Measurements from ENCODE around the gene ADAM30. TPM values are rescaled to one million over a fixed set of nuclear protein-coding genes. Genes with fewer than 3 reads are reported as not detected.

The ADAM30 gene
- total RNA-seq, 1 donor from 2014 or later: not detected

GRCh38 chr1:119911775-119912174 is 15.5 kb upstream of the ADAM30 start:
- DNase-seq (ENCODE audit: missing footprints): no peak
- intact Hi-C loops (cut with DNase I): no loop called here
- no peak for ATAC-seq

GRCh38 chr1:119910618-119911017 is 14.3 kb upstream of the ADAM30 start:
- DNase-seq (ENCODE audit: missing footprints) (no peak), ATAC-seq (no peak)

GRCh38 chr1:119909890-119910596 is 13.7 kb upstream of the ADAM30 start:
- intact Hi-C loops (cut with DNase I): no loop called here
- DNase-seq (ENCODE audit: missing footprints): no peak
- no peak for ATAC-seq

More at GRCh38 chr1:119910618-119911017, 14.3 kb upstream of the ADAM30 start:
- intact Hi-C loops (cut with DNase I): no loop called here

- no peak for ATAC-seq
- intact Hi-C loops (cut with DNase I): no loop called here
- no peak for DNase-seq (ENCODE audit: missing footprints)
Measured at GRCh38 chr1:119908661-119909060, 12.3 kb upstream of the ADAM30 start.

DNA sequence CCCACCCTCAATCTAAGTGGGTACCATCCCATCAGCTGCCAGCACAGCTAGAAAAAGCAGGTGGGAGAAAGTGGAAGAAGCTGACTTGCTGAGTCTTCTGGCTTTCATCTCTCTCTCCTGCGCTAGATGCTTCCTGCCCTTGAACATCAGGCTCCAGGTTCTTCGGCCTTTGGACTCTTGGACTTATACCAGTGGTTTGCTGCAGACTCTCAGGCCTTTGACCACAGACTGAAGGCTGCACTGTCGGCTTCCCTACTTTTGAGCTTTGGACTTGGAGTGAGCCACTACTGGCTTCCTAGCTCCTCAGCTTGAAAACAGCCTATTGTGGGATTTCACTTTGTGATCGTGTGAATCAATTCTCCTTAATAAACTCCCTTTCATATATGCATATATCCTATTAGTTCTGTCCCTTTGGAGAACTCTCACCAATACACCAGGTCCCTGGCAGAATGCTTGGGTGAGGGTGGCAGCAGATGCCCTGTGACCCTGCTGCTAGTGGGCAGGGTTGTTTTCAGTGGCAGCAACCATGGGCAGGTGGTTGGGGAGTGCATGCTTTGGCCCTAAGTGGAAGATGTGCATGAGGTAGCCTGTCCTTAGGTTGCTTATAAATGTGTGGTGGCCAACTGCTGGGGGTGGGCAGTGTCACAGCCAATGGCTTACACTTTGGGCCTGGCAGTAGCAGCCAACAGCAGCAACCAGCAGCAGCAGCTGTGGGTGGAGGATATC is 10.8 kb upstream of the ADAM30 start:
- DNase-seq (ENCODE audit: missing footprints): no peak
- intact Hi-C loops (cut with DNase I): no loop called here
- no peak for ATAC-seq

DNA sequence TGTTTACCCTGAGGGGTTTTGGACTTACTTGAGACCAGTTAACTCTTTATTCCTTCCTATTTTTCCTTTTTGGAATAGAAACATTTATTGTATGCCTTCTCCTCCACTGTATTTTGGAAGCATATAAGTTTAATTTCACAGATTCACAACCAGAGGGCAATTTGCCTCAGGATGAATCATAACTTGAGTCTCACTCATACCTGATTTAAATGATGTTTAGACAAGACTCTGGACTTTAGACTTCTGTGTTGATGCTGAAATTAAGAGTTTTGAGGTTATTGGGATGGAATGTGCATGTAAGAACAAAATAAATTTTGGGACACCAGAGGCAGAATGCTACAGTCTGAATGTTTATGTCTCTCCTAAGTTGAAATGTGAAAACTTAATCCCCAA is 7.1 kb upstream of the ADAM30 start:
- DNase-seq (ENCODE audit: missing footprints): no peak
- no peak for ATAC-seq
- intact Hi-C loops (cut with DNase I): no loop called here

- DNase-seq (ENCODE audit: missing footprints) (no peak), ATAC-seq (no peak)
- intact Hi-C loops (cut with DNase I): no loop called here
Measured at GRCh38 chr1:119902775-119903442, 6.6 kb upstream of the ADAM30 start.

- intact Hi-C loops (cut with DNase I): no loop called here
- ATAC-seq (no peak), DNase-seq (ENCODE audit: missing footprints) (no peak)
Measured at GRCh38 chr1:119898981-119899720, 2.8 kb upstream of the ADAM30 start.

DNA sequence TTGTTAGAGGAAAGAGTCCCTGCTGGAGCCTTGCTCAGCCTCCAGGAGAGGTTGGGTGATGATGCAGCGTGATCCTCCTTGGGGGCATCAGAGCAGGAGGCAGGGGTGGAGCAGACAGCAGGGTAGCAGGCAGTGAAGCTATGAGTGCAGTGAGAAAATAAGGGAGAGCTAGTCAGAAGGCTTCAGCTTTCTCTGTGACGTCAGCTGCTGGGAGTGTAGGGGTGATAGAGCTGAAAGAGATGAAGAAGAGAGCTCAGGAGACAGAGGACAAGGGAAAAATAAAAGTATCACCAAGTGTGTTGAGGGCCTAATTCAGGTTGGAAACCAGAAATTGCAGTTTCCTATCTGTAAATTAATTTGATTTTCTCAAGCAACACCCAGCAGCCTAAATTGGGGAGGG is 2.2 kb upstream of the ADAM30 start:
- no peak for ATAC-seq
- no peak for DNase-seq (ENCODE audit: missing footprints)
- intact Hi-C loops (cut with DNase I): no loop called here

GRCh38 chr1:119895102-119895501 is 1.2 kb downstream of the ADAM30 start:
- no peak for DNase-seq (ENCODE audit: missing footprints)
- no peak for ATAC-seq
- intact Hi-C loops (cut with DNase I): no loop called here

- intact Hi-C loops (cut with DNase I): no loop called here
- DNase-seq (ENCODE audit: missing footprints): no peak
- ATAC-seq: no peak
Measured at GRCh38 chr1:119893827-119894700, 2.3 kb downstream of the ADAM30 start.

DNA sequence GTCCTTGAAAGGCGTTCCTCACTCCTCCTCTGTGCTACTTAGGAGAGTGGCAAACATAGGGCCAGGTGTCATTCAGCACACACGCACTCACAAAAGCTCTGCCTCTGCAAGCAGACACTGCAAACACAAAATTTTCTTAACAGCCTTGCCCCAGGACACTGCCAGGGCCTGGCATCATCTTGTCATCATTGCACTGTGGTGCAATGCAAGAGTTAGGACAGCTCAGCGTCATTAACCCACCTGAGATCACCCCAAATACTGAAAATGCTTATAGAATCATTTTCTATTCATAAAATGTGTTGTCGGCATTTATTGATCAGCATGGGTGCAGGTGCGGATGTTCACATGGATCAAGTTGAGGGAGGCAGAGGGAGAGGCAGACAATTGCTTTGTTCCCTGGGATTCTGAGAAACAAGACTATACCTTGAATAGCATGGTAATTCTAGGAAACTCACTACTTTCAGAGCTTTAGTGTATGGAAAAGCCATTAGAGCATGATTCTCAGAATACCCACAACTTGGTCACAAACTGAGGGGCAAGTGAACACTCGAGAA is 3.0 kb downstream of the ADAM30 start:
- ATAC-seq (no peak), DNase-seq (ENCODE audit: missing footprints) (no peak)
- intact Hi-C loops (cut with DNase I): no loop called here

GRCh38 chr1:119891386-119891785 is 4.9 kb downstream of the ADAM30 start:
- intact Hi-C loops (cut with DNase I): no loop called here
- DNase-seq (ENCODE audit: missing footprints): no peak
- no peak for ATAC-seq

- no peak for DNase-seq (ENCODE audit: missing footprints)
- ATAC-seq: no peak
- intact Hi-C loops (cut with DNase I): loop anchor here (10.0 kb wide), 1 partner anchor 56 kb away; no protein-coding TSS in a partner anchor
Measured at GRCh38 chr1:119888476-119888875, 7.8 kb downstream of the ADAM30 start.

DNA sequence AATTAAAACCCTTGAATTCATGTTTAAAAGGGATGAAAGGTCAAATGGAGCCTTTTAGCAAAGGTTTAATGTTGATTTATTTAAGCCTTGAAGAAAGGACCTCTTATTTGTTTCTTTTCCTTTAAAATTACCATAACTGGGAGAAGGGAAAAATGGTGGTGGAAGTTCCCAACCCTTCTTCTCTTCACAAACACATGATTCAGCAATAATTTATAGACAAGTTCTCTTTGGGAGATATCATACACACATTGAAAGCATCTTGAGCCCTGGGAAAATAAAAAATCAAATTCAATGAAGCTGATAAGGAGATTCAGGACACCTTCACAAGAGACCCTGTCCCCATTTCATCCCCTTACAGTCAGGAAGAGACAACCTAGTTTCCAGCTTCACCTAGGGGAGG is 8.9 kb downstream of the ADAM30 start:
- ATAC-seq: no peak
- no peak for DNase-seq (ENCODE audit: missing footprints)
- intact Hi-C loops (cut with DNase I): loop anchor here (10.0 kb wide), 1 partner anchor 57 kb away; no protein-coding TSS in a partner anchor

DNA sequence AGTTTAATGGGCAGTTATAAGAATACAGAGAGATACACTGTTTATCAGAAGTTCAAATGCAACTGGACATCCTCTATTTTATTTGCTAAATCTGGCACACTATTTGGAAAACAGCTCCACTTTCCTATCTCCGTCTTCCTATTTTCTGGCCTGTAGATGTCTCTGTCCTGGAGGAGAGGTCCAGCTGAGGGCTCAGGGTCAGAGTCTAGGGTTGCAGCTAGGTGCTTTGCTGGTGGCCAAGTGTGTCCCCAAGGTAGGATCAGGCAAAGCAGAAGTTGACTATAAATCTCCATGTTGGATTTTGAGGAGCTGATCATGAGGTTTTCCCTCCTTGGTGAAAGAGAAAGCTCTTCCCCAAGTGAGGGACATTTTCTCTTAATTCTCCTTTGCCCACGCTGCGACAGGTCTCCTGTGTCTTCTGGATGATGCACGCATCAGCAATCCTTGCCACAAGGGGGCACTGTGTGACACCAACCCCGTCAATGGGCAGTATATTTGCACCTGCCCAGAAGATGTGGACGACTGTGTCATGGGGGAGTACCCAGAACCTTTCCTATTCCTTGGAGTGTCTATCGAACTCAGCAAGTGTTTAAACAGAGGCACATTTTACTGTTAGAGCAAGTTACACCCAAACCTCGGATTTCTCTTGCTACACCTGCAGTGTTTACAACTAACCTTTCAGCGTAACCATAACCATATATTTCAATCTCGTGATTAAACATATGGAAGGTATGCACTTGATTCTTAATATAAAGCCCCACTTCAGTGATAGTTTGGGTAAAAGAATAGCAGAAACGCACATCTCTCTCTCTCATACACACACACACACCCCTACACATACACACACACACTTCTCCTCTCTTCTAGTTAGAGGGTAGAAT is 10.2 kb downstream of the ADAM30 start:
- DNase-seq (ENCODE audit: missing footprints) (peak; percentile 77), ATAC-seq (peak; percentile 60)
- intact Hi-C loops (cut with DNase I): loop anchor here (10.0 kb wide), 1 partner anchor 59 kb away; no protein-coding TSS in a partner anchor

GRCh38 chr1:119884711-119885110 is 11.6 kb downstream of the ADAM30 start:
- no peak for DNase-seq (ENCODE audit: missing footprints)
- ATAC-seq: no peak
- intact Hi-C loops (cut with DNase I): loop anchor here (10.0 kb wide), 1 partner anchor 60 kb away; no protein-coding TSS in a partner anchor

Data from Right ventricle myocardium inferior (tissue), 1 donor.